ENCODE results near the gene ADSL. TPM values are rescaled to one million over a fixed set of nuclear protein-coding genes. Genes with fewer than 3 reads are reported as not detected.
A peak's percentile ranks its signal among the peaks of the same experiment; 100 is the strongest.
"Not testable (repeated sequence)": the region's sequence is repeated elsewhere in the genome, so short reads cannot be mapped to it uniquely, and the experiment has no call there.

The ADSL gene
- total RNA-seq, 6 experiments from 2014 or later = 15.1 to 47.6 (median 24.9) TPM

- no peak for ATAC-seq
- H3K4me3 ChIP-seq = no peak overlapping the region
- no peaks in the 10 kb centered on the region for H3K9me3 ChIP-seq
- DNase-seq = no peak
- peaks cover 0 to 7% (median 0%) of the 10 kb centered on the region in 4 donors for H3K4me1 ChIP-seq
- H3K36me3 ChIP-seq = peaks cover 0 to 87% (median 43%) of the 10 kb centered on the region in 4 donors
- WGBS (ENCODE audit: insufficient coverage, low coverage, low lambda C conversion rate, missing lambda C conversion rate) = 71% methylated on average over 5 of the region's 5 CpGs
- TF ChIP-seq POLR2A (IDR thresholded peaks at IDR 0.05) = no peak
- TF ChIP-seq CTCF (IDR thresholded peaks at IDR 0.05) = no peak
- no peak overlapping the region for H3K27ac ChIP-seq
- intact Hi-C loops (cut with DNase I) = no loop called here
- H3K27me3 ChIP-seq = no peaks in the 10 kb centered on the region
Observed at GRCh38 chr22:40310768-40311120, 35.6 kb upstream of the ADSL start.

- intact Hi-C loops (cut with DNase I); H3K27ac ChIP-seq; H3K27me3 ChIP-seq; ATAC-seq; H3K9me3 ChIP-seq; H3K4me3 ChIP-seq; DNase-seq; H3K4me1 ChIP-seq: not testable (repeated sequence)
- 90% methylated on average over 12 of the region's 12 CpGs for WGBS (ENCODE audit: insufficient coverage, low coverage, low lambda C conversion rate, missing lambda C conversion rate)
- H3K36me3 ChIP-seq = peaks cover 0 to 96% (median 49%) of the 10 kb centered on the region in 4 donors
Observed at GRCh38 chr22:40311646-40312045, 34.7 kb upstream of the ADSL start.

GRCh38 chr22:40312050-40312449 is 34.2 kb upstream of the ADSL start:
- Histone ChIP-seq H3K27ac (no peak overlapping the region), H3K4me3 (no peak overlapping the region), H3K27me3 (no peaks in the 10 kb centered on the region), H3K9me3 (no peaks in the 10 kb centered on the region), H3K36me3 (peaks cover 0 to 98% (median 52%) of the 10 kb centered on the region in 4 donors), H3K4me1 (peaks cover 0 to 7% (median 0%) of the 10 kb centered on the region in 4 donors)
- no peak for DNase-seq
- WGBS (ENCODE audit: insufficient coverage, low coverage, low lambda C conversion rate, missing lambda C conversion rate) = 96% methylated on average over 2 of the region's 2 CpGs
- no peak for TF ChIP-seq POLR2A (IDR thresholded peaks at IDR 0.05)
- TF ChIP-seq CTCF (IDR thresholded peaks at IDR 0.05) = no peak
- no peak for ATAC-seq
- intact Hi-C loops (cut with DNase I) = no loop called here

GRCh38 chr22:40313007-40313406 is 33.3 kb upstream of the ADSL start:
- Histone ChIP-seq H3K9me3 (no peaks in the 10 kb centered on the region), H3K36me3 (peaks cover 0 to 98% (median 51%) of the 10 kb centered on the region in 4 donors), H3K4me3 (no peak overlapping the region), H3K27ac (no peak overlapping the region), H3K27me3 (no peaks in the 10 kb centered on the region), H3K4me1 (peaks cover 0 to 7% (median 0%) of the 10 kb centered on the region in 4 donors)
- intact Hi-C loops (cut with DNase I) = no loop called here
- ATAC-seq (peak; percentile 19 to 81 (median 55)), DNase-seq (no peak)
- TF ChIP-seq CTCF (IDR thresholded peaks at IDR 0.05) (no peak), POLR2A (IDR thresholded peaks at IDR 0.05) (no peak)
- WGBS (ENCODE audit: insufficient coverage, low coverage, low lambda C conversion rate, missing lambda C conversion rate) = 14% methylated on average over 2 of the region's 2 CpGs

GRCh38 chr22:40314041-40314440 is 32.3 kb upstream of the ADSL start:
- DNase-seq (no peak), ATAC-seq (no peak)
- H3K36me3 ChIP-seq = peaks cover 0 to 89% (median 46%) of the 10 kb centered on the region in 4 donors
- H3K9me3 ChIP-seq = no peaks in the 10 kb centered on the region
- H3K27ac ChIP-seq = no peak overlapping the region
- H3K27me3 ChIP-seq = no peaks in the 10 kb centered on the region
- H3K4me1 ChIP-seq = peaks cover 0 to 7% (median 0%) of the 10 kb centered on the region in 4 donors
- no peak overlapping the region for H3K4me3 ChIP-seq
- intact Hi-C loops (cut with DNase I) = no loop called here
- TF ChIP-seq CTCF (IDR thresholded peaks at IDR 0.05) (no peak), POLR2A (IDR thresholded peaks at IDR 0.05) (no peak)

Data from right lobe of liver (tissue), 6 donors.